Activated CD4-positive, CD25-positive, alpha-beta regulatory T cell (primary cell): Measurements from ENCODE around the gene ACD.
A peak's percentile ranks its signal among the peaks of the same experiment; 100 is the strongest.
"Not testable (repeated sequence)": the region's sequence is repeated elsewhere in the genome, so short reads cannot be mapped to it uniquely, and the experiment has no call there.

Experiments
- DNase-seq, 4 experiments: peaks; one replicate each; lab custom pipeline; 2025; lab: John Stamatoyannopoulos, UW

Gene ACD

DNA sequence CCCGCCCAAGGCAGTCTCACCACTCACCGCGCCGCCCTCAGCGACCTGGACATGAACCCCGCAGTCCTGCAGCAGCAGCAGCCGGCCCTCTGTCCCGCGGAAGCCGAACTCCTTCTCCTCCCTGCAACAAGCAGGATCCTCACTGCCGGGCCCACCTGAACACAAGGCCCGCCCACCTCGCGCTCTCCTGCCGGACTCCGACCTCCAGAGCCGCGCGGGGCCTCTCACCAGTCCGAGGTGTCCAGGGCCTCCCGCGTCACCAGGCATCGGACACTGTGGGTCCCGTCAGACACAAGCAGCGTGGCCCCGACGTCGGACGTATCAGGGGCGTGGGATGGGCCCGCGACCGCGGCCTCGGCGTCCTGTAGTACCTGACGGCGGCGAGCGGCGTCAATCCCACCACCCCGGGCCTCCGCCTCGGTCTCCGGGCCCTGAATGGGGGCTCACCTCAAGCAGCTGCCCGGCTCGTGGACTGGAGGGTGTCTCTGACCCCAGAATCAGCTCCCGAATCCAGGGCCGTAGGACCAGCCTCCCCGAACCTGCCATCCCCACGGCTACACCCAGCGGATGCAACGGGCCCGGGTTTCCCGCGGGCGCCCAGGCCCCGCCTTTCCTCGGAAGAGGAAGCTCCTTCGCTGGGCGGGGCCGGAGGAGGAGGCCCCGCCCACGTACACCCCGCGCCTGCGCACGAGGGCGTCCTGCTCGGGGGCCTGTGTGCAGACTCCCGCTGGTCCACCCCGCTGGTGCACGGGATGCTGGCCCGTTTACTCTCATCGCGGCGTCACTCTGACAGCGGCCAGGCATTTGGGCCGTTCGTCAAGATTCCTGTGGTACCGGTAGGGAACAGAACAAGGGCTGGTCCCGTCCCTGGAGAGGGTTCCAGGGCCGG lies at the start of gene ACD:
Gene ACD (minus strand): TSS at position 586 of the 889 bp plus-strand sequence. CDS start 40 bp downstream, at position 546.
- DNase-seq: peak; percentile 86 to 89 (median 89)

- DNase-seq: no peak
Observed at GRCh38 chr16:67709050-67709449, 49.0 kb upstream of the ACD start.

DNA sequence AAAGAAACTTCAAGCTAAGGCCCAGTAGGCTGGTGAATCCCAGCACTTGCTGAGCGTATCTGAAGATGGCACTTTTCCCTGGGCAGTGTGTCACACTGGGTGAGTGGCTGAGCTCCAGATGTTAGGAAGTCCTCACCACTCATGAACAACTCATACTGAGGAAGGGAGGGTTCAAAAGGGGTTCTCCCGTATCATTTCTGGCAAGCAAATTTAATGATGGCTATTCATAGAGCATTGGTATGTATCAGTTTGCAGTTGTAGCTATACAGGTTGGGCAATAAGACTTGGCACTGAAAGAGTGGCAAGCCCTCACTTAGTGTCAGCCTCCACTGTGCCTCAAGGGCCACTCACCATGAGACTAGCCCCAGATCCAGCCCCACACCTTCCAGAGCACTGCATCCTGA lies 48.3 kb upstream of the ACD start:
- DNase-seq: no peak

DNA sequence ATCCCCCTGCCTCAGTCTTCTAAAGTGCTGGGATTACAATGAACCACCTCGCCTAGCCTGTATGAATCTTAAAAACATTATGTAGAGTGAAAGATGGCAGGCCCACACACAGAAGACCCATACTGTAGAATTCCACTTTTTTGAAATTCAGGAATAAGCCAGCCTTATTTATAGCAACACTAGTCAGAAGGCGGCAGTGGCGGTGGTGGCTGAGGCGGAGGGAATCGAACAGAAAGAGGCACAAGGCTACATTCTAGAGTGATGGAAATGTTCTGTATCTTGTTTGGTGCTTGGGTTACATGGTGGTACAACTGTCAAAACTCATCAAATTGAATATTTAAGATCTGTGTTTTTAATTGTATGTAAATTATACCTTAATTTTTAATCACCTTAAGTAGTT lies 47.7 kb upstream of the ACD start:
- no peak for DNase-seq

- DNase-seq: no peak
Observed at GRCh38 chr16:67707210-67707609, 47.1 kb upstream of the ACD start.

GRCh38 chr16:67704110-67704509 lies 44.0 kb upstream of the ACD start:
- DNase-seq: no peak

GRCh38 chr16:67703626-67704025 lies 43.6 kb upstream of the ACD start:
- DNase-seq: no peak

DNA sequence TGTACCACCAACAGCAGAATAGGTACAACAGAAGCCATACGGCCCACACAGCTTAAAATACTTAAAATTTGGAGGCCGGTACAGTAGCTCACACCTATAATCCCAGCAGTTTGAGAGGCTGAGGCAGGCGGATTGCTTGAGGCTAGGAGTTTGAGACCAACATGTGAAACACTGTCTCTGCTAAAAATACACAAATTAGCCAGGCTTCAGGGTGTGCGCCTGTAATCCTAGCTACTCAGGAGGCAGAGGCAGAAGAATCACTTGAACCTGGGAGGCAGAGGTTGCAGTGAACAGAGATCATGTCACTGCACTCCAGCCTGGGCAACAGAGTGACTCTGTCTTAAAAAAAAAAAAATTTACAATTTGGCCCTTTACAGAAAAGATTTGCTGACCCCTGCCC lies 42.1 kb upstream of the ACD start:
- no peak for DNase-seq

DNA sequence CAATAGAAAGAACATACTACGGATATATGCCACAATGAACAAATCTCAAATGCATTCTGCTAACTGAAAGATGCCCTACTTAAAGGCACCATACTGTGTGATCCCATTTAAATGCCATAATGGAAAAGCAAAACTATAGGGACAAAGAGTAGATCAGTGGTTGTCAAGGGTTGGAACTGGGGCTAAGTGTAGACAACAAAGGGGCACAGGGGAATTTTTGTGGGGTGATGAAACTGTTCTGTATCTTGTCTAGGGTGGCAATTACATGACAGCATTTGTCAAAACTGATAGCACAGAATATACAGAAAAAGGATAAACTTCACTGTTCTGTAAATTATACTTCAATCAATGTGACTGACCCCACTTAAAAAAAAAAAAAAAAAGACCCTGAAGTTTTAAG lies 41.4 kb upstream of the ACD start:
- no peak for DNase-seq

DNA sequence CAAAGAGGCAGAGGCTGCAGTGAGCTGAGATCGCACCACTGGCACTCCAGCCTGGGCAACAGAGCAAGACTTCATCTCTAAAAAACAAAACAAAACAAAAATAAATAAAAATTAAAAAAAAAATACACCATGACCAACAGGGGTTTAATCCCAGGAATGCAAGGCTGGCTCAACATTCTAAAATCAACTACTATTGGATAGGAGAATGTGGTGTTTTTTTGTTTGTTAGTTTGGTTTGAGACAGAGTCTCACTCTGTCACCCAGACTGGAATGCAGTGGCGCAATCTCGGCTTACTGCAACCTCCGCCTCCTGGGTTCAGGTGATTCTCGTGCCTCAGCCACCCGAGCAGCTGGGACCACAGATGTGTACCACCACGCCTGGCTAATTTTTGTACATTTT lies 39.2 kb upstream of the ACD start:
- no peak for DNase-seq

DNA sequence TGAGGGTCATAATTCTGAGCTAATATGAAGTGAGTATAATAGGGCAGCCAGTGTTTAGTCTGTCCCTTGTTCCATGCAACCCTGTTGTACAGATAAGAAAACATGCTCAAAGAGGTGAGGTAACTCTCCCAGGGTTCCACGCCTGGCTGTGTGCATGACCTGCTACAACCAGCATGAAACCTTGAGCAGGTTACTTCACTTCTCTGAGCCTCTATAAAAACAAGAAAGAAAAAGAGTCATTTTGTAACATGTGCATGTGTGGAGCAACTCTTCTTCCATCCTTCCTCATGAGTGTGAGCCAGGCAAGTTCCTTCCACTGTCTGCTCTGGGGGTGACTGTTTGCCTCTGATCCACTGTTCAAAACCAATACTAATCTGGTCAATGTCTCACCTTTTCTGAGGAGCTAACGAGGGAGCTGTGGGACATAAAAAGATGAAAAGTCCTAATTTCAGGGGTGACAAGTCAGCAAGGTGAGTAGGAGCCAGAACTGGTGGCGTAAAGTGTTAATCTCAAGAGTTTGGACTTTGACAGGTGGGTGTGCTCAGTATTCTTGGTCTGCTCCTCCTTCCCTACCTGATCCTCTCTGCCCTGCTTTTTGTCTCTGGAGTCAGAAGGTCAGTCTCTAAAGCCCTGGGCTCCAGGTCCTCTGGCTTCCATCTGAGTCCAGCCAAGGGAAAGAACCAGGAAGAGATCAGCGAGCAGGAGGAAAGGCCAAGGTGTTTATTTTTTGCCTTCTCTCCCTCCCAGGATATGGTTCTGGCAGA lies 37.5 kb upstream of the ACD start:
- no peak for DNase-seq

DNA sequence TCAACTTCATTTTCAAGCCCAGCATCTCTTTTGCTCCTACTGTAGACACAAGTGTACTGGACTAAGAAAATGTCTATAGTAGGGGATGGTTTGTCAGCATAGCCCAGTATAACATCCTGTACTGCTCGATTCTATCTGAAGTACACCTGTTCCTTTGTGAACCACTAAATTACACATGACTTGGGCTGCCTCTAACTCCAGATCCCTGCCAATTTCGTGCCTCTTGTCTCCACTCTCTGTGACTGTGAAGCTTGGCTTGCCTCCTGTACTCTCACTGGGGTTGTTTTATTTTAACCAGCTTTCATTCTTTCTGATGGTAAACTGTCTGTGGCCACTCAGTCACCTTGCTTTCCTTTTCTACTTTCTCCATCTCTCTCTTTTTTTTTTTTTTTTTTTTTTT lies 34.6 kb upstream of the ACD start:
- no peak for DNase-seq

GRCh38 chr16:67693517-67694285 lies 33.6 kb upstream of the ACD start:
- not testable (repeated sequence) for DNase-seq

- no peak for DNase-seq
Observed at GRCh38 chr16:67685388-67686112, 25.5 kb upstream of the ACD start.

DNA sequence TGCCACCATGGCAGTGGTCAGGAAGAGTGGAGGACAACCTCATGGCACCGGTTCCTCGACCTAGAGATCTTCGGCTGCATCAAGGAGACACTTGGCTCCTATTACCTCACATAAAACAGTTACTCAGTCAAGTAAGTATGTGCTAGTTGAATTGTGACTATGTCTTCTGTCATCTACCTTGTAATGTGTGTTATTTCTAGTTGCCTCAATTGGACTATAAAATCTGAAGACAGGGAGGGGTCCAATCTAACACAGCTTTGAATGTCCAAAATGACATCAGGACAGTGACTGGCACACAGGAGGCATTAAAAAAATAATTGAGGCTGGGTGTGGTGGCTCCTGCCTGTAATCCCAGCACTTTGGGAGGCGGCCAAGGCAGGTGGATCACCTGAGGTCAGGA lies 23.7 kb upstream of the ACD start:
- no peak for DNase-seq

DNA sequence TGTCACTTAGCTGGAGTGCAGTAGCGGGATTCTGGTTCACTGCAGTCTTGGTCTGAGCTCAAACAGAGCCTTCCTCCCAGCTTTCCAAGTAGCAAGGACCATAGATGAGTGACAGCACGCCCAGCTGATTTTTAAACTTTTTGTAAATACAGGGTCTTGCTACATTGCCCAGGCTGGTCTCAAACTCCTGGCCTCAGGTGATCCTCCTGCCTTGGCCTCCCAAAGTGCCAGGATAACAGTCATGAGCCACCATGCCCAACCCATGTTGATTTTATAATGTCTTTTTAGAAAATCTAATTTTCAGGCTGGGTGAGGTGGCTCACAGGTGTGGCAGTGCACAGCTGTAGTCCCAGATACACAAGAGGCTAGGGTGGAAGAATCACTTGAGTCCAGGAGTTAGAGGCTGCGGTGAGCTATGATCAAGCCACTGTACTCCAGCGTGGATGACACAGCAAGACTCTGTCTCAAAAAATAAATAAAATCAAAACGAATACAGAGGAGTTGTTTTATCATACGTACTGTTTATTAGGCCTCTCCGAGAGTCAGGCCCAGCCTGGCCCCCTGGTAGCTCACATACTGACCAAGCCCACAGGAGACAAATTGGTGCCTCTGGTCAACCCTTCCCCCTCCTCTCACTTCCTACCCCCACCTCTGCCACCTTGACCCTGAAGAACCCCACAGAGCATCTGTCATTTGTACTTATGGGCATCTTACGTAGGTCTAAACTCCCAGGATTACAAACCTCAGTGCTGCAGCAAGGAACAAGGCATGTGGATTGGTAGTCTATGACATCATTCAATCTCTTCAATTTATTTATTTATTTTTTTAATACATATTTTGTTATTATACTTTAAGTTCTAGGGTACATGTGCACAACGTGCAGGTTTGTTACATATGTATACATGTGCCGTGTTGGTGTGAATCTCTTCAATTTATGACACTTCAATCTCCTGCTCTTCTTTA lies 20.2 kb upstream of the ACD start:
- DNase-seq: no peak

DNA sequence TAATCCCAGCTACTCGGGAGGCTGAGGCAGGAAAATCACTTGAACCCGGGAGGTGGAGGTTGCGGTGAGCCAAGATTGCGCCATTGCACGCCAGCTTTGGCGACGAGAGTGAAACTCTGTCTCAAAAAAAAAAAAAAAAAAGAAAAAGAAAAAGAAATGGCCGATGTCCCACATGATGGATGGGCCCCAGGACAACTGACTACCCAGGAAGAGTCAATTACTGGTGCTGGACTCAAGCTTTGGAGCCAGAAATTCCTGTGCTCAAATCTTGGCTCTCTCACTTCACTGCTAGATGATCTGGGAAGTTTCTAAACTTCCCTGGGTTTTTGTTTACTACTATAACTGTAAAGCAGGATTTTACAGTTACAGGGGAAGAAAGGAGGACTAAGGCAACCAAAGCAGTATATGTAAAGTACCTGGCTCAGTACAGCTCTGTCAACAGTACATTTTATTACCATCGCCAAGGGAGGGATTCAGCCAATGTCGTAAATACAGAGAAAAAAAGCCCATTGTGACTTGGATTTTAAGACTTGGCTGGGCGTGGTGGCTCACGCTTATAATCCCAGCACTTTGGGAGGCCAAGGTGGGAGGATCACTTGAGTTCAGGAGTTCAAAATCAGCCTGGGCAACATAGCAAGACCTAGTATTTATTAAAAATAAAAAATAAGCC lies 18.4 kb upstream of the ACD start:
- DNase-seq: no peak

- no peak for DNase-seq
Observed at GRCh38 chr16:67677712-67678111, 17.7 kb upstream of the ACD start.

- no peak for DNase-seq
Observed at GRCh38 chr16:67676939-67677338, 16.9 kb upstream of the ACD start.

DNA sequence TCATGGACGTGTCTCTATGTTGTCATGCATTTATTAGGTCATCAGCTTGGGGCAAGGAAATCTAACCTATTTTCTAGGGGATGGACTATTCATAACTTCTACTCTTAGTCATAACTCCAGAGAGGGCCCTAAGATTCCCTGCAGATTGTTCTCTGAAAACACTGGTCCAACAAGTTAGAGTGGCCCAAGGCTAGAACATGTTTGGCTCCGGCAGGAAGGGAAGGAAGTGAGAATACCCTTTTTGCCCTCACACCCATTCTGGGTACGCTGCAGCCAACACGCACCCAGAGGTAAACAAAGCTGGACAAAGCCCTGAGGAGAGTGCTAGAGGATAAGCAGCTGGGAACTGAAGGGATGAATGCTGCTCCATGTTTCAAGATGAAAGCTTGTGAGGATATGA lies 16.5 kb upstream of the ACD start:
- no peak for DNase-seq
